NCI-H1092 treated with DMSO at 0.1 percent for 48 hours (cell line): ENCODE data around the gene GJC1.

Source experiments
- DNase-seq: peaks from one replicate; lab custom pipeline; 2025; lab: John Stamatoyannopoulos, UW

GJC1 gene

DNA sequence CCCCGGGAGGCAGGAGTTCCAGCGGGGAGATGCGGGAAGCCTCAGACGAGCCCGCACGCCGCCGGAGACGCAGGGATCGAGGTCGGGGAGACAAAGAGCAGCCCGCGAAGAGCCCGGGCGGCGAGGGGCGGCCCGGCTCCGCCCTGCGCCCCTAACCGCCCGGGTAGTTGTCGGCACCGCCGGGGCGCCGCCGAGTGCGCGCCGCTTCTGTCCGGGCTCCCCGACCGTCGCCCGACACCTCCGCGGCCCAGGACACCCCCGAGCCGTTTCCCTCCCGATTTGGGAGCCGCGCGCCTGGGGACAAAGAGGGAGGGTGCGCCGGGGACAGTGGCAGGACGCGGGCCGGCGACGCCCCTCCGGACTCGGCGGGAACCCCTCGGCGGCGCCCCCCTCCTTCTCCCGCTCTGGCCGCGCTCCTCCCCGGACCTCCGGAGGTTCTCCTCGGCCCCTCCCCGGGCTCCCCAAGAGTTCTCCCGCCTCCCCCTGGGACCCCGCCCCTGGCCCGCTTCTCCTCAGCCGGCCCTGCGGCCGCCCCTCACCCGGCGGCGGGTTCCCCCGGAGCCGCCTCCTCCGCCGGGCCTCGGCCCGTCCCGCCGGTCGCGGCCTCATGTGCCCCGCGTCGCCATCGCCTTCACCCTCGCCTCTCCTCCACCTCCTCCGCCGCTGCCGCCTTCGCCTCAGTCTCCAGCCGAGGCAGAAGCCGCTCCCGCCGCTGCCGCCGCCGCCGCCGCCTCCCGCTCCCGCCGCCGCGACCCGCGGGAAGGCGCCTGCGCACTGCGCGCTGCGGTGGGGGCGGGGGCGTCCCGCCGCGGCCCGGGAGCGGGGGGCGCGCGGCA is at the start of gene GJC1:
GJC1 (minus strand) TSS at position 765 of the 836 bp plus-strand sequence. CDS start 24,470 bp downstream, outside the sequence.
- DNase-seq, result no peak

DNA sequence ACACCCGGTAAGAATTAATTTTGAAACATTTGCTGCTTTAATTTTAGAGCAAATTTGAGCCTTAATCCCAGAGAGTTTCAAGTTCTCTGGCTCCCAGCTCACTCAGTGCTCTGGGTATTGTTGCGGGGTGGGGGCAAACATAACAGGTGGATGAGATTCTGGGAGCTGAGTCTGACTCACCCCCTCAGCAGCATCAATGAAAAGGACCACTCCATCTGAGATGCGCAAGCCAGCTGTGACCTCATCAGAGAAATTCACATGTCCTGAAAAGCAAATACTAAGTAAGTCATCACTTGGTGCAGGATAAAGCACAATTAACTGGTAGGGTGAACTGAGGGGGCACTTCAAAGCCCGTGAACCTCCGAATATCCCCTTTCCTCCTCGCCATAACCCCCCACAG is 49.3 kb upstream of the GJC1 start:
- DNase-seq, result no peak

DNA sequence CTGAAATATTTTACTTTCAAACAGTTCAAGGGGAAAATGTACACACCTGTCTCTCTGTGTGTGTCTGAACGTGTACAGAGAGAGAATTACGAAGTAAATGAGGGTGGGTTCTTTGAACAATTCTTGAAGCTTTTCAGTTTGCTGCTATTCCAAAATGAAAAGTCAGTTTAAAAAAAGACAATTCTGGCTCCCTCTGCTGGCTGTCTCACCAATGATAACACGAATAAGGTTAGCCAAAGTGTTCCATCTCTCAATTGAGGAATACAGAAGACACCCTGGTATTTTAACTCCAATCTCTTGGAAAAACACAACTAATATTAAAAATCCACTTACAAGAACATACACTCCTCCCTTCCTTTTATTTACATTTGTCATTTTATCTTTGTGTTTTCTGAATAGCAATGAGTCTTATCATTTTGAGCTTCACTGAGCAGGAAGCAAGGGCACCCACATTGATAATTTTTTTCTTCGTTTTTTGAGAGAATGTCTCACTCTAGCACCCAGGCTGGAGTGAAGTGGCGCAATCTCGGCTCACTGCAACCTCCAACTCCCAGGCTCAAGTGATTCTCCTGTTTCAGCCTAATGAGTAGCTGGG is 48.6 kb upstream of the GJC1 start:
- no peak for DNase-seq

DNA sequence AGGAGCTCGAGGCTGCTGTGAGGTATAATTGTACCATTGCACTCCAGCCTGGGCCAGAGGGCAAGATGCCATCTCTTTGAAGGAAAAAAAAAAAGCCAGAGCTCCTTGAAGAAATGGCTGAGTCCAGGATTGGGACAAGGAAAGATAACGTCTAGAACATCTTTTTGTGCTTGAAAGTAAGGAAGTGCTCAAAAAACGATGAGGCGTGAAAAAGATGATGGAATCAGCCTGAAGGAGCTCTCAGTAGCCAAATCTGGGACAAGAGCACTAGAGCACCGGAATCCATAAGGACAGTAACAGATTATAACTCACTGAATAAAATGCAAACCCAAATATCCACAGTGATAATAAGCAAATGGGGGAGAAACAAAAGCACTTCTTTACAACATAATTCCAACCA is 47.0 kb upstream of the GJC1 start:
- no peak for DNase-seq

DNA sequence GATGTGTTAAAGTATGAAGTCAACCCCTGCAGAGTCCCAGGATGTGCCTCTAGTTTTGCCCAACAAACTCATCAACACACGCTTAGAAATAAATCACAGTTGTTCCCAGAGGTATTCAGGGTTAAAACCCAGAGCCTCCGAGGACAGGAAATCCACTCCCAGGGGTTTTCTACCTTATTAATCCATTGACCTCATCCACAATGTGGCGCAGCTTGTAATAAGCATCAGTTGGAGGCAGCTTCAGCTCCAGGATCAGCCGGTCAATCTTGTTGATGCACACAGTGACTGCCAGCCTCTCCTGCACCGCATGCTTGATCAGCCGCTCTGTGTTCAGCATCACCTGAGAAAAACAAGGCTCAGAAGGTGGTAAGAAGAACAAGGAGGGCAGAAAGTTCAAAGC is 45.7 kb upstream of the GJC1 start:
- no peak for DNase-seq

DNA sequence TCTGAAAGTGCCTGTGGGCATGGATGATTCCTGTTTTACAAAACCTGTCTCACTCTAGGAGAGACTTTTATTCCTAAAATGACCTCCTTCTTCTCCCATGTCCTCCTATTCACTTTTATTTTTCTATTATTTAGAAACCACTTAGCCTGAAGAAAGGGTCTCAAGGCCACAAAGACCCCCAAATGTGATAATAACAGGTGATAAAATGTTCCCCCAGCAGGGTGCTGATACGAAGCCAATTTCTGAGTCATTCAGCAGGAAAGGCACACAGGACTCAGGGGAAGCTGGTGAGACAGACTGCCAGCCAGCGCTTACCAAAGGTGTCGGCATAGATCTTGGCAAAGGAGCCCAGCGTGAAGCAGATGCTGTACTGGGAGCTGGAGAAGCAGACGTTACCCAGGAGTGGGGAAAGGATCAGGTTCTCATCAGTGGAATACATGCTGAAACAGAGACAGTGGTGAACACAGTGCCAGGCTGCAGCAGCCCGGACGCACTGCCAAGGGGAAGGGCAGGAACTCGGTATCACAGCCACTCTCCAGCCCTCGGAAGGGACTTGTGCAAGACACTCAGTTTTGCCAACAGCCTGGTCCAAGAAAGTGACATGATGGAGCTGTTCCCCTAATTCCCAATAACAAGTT is 42.2 kb upstream of the GJC1 start:
- DNase-seq, result peak; percentile 90

DNA sequence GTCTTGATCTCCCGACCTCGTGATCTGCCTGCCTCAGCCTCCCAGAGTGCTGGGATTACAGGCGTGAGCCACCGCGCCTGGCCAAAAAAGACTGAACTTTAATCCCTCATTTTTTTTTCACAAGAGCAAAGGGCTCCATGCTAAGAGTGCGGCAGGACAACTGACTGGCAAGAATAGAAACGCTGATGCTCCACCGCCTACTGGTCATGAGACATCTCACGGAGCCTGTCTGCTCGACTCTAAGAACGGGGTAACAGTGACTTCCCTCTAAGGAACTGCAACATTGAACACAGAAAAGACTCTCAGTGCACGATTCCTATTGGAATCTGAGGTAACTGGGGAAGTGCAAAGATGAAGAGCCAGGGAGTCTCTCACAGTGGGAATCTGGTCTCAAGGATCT is 41.5 kb upstream of the GJC1 start:
- DNase-seq, result no peak

DNA sequence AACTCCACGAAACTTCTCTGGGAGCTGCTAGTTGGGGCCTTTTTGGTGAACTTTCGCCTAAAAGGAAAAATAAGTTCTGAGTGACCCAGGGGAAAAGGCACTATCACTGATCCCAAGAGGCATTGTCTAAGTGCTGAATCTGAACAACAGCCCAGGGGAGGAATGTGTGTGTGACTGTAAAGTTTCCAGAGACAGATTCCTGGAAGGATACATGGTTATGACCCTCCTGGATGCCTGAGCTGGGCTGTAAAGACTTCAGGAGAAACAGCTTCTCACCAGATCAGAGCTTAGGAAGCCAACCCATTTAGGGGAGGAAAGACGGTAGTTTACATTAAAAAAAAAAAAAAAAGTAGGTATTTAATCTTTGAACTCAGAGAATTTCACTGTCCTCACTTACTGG is 37.8 kb upstream of the GJC1 start:
- DNase-seq, result no peak

DNA sequence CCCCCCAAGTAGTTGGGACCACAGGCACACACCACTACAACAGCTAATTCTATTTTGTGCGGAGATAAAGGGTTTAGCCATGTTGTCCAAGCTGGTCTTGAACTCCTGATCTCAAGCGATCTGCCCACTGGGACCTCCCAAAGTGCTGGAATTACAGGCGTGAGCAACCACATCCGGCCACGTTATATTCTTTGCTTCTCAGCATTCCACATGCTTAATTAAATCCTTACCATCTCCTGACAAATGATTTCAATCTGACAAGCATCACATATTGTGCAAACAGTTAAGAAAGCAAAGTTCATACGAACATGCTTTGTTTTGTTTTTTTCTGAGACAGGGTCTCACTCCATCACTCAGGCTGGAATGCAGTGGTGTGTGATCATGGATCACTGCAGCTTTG is 35.8 kb upstream of the GJC1 start:
- DNase-seq, result no peak

DNA sequence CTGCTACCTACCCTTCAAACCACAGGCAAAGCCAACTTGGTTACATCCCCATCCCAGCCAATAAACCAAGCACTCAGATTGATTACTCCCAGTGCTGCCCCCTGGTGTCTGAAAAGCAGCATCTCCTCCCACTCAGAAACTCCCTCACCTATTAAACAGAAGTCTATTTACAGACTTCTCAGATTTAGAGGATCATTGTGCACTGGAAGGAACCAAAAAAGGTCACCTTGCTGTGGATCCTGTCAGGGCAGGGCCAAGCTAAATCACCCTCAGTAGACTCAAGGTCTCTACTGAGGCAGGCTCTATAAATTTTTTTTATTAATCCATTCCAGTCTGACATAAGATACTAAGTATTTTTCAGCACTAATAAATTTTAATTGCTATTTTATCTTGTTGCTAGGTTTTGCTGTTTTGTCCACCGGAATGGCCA is 35.2 kb upstream of the GJC1 start:
- DNase-seq, result peak; percentile 74

DNA sequence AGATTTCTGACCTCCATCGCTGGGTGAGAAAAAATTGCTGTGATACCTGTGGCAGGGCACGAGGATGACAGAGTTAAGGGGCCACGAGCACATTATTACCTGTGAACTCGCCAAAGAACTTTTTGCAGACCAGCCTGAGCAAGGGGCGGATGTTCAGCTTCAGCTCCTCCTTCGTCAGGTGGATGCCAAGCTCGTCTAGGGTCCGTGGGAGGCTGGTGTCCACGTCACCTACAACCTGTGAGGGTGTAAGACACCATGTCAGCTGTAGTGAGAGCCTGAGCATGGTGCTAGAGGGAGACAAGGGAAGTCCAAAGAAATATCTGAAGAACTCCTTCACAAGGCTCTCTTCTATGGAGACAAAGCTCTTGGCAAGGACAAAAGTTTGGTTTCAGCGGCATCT is 34.7 kb upstream of the GJC1 start:
- DNase-seq, result no peak

DNA sequence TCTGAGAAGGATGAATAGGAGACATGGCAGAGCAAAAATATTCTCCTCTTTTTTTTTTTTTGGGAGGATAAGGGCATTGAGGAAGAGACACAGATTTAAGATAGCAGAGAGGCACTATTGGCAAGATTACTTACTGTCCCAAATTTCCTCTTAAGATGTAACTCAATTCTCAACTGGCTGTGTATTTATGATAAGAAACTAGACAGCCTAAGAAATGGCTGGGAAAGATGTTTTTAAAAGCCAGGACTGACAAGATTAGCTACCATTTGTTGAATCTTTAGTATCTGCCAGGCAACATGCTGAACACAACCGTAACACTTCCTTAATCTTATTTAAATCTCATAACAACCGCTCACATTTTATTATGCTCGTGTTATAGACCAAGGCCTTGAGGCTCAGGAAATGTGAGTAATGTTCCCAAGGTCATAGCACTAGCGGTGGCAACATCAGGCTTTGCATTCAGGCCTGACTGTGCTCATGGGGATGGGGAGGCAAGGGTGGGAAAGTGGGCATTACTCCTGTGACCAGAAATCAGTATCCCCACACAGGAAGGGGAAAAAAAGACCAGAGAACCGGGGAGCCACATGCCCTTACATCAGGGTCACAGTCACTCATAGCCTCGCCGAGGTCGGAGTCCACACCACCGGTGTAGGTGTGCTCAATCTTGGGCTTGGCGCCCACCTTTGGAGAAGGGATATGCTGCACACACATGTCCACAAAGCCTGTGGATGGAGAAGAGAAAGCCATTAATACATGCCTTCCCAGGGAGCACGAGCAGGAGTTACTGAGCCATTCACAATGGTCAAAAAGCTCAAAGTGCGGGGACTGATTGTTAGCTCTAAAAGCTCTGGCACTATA is 33.2 kb upstream of the GJC1 start:
- DNase-seq, result no peak

DNA sequence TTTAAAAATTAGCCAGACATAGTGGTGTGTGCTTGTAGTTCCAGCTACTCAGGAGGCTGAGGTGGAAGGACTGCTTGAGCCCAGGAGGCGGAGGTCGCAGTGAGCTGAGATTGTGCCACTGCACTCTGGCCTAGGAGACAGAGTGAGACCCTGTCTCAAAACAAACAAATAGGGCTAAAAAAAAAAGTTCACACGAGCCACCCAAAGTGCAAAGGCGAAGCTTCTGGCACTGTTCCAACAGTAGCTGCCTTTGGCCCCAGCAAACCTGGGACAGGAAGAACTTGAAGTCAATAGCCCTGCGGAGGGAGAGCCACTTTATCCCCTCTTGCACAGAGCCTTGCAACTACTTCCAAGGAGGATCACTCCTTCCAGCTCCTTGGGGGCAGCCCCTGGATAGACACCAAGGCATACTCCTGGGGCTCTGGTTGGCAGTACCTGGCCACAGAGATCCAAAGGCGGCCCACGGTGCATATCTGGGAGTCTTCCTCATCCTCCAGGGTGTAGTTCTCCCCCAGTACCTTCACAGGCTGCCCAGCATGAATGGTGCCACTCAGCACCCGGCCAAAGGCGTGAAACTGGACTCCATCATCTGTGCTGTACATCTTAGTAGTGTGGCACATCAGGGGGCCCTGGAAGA is 32.3 kb upstream of the GJC1 start:
- DNase-seq, result no peak

DNA sequence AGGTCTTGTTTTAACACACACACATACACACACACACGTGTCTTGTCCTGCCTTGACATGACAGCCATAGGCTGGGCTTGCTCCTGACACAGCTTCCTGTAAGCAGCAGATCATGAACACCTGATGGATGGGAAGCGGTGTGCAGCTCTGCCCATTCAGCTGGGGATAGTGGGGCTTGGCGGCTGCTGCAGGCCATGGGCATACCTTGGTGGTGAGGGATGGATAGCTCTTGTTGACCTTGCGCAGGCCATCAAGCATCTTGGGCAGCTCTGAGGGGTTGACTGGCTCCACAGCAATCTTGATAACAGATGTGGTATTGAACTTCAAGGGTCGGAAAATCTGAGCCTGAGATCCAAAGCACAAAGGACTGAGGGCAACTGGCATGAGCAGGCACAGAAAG is 29.6 kb upstream of the GJC1 start:
- no peak for DNase-seq

DNA sequence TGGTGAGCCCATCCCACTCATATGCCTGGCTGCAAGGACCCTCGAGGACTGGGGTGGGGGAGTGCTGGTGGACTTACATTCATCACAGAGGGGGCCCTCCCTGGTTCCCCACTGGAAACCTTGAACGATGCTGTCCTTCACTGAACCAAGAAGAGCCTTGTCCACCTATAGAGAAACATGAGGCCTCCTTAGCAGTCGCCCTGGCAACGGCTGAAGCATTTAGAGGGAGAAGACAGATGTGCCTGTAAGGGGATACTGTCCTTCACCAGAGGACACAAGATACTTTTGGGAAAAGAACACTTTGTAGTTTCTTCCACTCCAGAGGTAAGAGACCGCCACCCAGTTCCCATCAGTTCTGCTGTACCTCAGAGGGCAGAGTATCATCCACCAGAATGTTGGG is 24.1 kb upstream of the GJC1 start:
- no peak for DNase-seq

DNA sequence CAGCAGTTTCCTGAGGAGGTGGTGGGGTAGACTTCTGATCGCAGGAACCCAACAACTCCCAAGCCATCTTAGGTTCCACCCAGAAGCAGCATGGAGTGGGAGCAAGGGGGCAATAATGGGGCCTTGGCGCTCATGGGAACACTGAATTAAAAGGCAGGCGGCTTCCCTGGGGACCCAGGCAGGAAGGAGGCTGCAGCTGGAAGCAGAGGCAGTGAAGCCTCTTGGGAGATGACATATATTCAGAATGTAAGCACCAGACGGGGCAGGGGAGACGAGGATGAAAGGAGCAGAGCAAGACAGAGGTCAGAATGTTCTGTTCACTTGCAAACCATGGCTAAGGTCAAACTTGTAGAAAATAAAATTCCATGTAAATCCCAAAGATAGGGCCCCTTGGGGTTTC is 20.5 kb upstream of the GJC1 start:
- no peak for DNase-seq

DNA sequence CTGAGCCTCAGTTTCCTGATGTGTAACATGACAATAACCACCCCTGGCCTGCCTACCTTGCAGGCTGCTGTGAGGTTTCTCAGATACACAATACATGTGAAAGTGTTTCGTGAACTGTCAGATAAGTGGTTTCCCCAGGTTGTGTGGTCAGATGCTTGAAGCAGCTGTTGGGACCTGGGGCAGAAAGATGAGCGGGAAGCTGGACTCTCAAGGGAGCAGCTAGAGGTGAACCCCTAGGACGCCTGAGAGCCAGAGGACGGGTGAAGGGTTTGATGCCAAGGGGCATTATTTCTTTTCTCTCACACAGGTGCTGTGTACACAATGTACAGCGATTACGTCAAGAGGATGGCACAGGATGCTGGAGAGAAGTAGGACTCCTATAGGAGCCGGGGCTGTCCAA is 19.9 kb upstream of the GJC1 start:
- DNase-seq, result no peak

DNA sequence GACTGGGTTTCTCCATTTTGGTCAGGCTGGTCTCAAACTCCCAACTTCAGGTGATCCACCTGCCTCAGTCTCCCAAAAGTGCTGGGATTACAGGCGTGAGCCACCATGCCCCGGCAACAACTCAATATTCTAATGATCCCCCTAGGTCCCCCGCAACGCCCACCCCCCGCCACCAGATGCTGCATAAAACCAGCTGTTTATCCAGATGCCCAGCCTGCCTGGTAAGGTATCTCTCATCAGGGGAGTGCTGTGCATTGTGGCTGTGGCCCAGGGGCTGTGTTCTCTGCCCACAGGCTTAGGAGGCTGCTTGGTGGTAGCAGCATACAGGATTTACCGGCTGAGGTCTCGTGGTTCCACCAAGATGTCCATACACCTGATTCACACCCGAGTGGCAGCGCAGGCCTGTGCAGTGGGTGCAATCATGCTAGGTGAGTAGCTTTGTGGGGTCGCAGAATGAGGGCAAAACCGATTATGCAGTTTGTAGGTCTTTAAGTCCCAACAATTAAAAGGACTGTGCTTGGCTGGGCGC is 18.9 kb upstream of the GJC1 start:
- no peak for DNase-seq

DNA sequence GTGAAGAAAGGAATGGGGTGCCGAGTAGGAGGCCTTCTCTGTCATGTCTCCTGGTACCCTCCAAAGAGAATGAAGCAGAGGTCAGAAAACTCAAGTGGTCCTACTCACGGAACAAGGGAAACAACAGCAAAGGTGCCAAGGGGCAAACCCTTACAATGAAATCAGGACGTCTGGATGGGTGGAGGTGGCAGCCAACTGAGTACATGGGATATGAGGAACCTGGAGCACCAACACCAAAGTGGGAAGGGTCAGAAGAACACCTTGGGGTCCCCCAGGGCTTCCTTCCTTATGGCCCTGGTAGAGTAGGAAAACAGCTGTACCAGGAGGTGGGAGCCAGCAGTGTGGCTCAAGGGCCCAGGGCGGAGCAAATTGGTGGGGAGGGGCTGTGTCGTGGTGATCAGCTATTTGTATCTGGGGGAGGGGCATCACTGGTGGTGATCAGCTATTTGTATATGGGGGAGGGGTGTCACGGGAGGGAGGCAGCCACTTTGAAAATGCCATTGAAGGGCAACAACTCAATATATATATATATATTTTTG is 18.2 kb upstream of the GJC1 start:
- no peak for DNase-seq

DNA sequence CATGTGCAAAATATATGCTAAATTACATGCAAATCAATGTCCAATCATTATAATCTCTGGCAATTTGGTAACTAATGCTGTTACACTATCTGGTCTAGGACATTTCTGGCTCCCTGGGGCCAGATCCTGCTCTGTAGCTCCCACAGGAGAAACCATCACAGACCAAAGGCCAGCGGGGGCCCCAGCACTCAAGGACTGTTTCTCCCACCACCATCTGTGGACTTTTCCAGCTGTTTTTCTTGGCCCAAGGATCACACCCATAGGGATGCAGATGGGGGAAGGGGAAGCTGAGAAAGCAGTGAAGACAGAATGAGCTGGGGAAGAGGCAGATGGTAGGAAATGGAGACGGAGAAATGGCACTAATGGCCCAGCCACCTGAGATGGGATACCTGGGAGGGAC is 17.5 kb upstream of the GJC1 start, which contains the start of gene HIGD1B:
HIGD1B (plus strand) TSS at position 298 of the 400 bp plus-strand sequence. CDS start 270 bp downstream, outside the sequence.
- no peak for DNase-seq

DNA sequence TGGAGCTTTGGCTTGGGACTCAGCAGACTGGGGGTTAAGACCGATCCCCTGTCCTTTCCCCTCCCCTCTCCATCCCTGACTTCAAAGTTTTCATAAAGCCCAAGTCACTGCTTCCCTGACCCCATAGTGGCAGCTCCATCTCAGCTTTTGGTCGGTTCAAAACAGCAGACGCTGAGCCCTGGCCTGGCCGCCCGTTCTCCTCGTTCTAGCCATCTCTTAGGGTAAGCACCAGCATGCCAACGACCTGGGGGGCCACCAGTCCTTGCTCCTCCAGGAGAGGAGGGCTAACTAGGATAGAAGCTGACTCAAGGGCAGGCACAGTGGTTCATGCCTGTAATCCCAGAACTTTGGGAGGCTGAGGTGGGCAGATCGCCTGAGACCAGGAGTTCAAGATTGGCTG is 16.1 kb upstream of the GJC1 start:
- no peak for DNase-seq
